Hepatocyte (in vitro differentiated cells): ENCODE results near the gene DPEP2NB. TPM values are rescaled to one million over a fixed set of nuclear protein-coding genes. Genes with fewer than 3 reads are reported as not detected.

ENCODE experiments used
- DNase-seq: peaks from one replicate; pipeline ENCODE4 v3.0.0-alpha.2; 2016; ENCODE audit warnings: low spot score
- H2AFZ ChIP-seq: fragments of 200-600 bp; sonication (generic); 2 replicates; pipeline ENCODE4 v1.6.0; 2016; ENCODE audit warnings: antibody characterized with exemption, mild to moderate bottlenecking
- H3K27ac ChIP-seq: fragments of 200-600 bp; sonication (generic); 2 replicates; pipeline ENCODE4 v1.5.1; 2016; ENCODE audit warnings: mild to moderate bottlenecking
- H3K27me3 ChIP-seq: fragments of 200-600 bp; sonication (generic); 2 replicates; pipeline ENCODE4 v1.6.1; 2016
- H3K36me3 ChIP-seq: fragments of 200-600 bp; sonication (generic); replicated peaks from 2 replicates; pipeline ENCODE4 v1.5.1; 2016; ENCODE audit warnings: low read depth; ENCODE audit not compliant: insufficient read depth
- H3K4me1 ChIP-seq: fragments of 200-600 bp; sonication (generic); 2 replicates; pipeline ENCODE4 v1.5.1; 2016; ENCODE audit warnings: mild to moderate bottlenecking, moderate library complexity; ENCODE audit not compliant: insufficient read depth
- H3K4me2 ChIP-seq: fragments of 200-600 bp; sonication (generic); 2 replicates; pipeline ENCODE4 v1.6.0; 2016
- H3K4me3 ChIP-seq: fragments of 200-600 bp; sonication (generic); 2 replicates; pipeline ENCODE4 v1.5.1; 2016; ENCODE audit warnings: mild to moderate bottlenecking
- H3K79me2 ChIP-seq: fragments of 200-600 bp; sonication (generic); 2 replicates; pipeline ENCODE4 v1.6.0; 2017; ENCODE audit warnings: mild to moderate bottlenecking
- H3K9me2 ChIP-seq: fragments of 200-600 bp; sonication (generic); replicated peaks from 2 replicates; pipeline ENCODE4 v1.6.0; 2017; ENCODE audit warnings: mild to moderate bottlenecking; ENCODE audit not compliant: insufficient read depth
- H3K9me3 ChIP-seq: fragments of 200-600 bp; sonication (generic); 2 replicates; pipeline ENCODE4 v1.5.1; 2016; ENCODE audit warnings: low read depth, mild to moderate bottlenecking
- H4K20me1 ChIP-seq: fragments of 200-600 bp; sonication (generic); 2 replicates; pipeline ENCODE4 v1.6.0; 2016; ENCODE audit warnings: mild to moderate bottlenecking; ENCODE audit not compliant: insufficient read depth, poor library complexity, severe bottlenecking
- EZH2 ChIP-seq: fragments of 200-600 bp; sonication (generic); IDR thresholded peaks from 2 replicates; pipeline ENCODE4 v1.6.1; 2016; ENCODE audit warnings: antibody characterized with exemption, mild to moderate bottlenecking, borderline replicate concordance
- EZH2phosphoT487 ChIP-seq: fragments of 200-600 bp; sonication (generic); IDR thresholded peaks from one replicate; pipeline ENCODE4 v1.6.1; 2018; ENCODE audit warnings: antibody characterized with exemption, mild to moderate bottlenecking, low read depth, moderate library complexity; ENCODE audit not compliant: unreplicated experiment, severe bottlenecking
- WGBS: methylation state at CpG from one replicate; pipeline ENCODE4 v1.1.6; 2016; ENCODE audit warnings: low lambda C conversion rate; ENCODE audit errors: missing lambda C conversion rate; 5-methylcytosine and 5-hydroxymethylcytosine counted together
- polyA plus RNA-seq: library from polyadenylated mRNA; unstranded; fragments of >200 nt; fragmentation: Nextera tagmentation; extraction: Ambion mirVana; gene quantifications from 2 replicates; pipeline ENCODE4 v1.2.1, GENCODE V29; 2016
- total RNA-seq: library from RNA; depleted of rRNA; stranded (reverse); fragments of >200 nt; gene quantifications from 2 replicates; pipeline ENCODE4 v1.2.3, GENCODE V29; 2014
- TF ChIP-seq, protein P1 (sequence below): fragments of 200-600 bp; sonication (generic); IDR thresholded peaks from 2 replicates; pipeline ENCODE4 v1.5.1; 2016; ENCODE audit warnings: antibody characterized with exemption, mild to moderate bottlenecking; ENCODE audit not compliant: poor library complexity

Gene DPEP2NB
- total and polyA plus RNA-seq, 2 experiments from 2014 or later: not detected

DNA sequence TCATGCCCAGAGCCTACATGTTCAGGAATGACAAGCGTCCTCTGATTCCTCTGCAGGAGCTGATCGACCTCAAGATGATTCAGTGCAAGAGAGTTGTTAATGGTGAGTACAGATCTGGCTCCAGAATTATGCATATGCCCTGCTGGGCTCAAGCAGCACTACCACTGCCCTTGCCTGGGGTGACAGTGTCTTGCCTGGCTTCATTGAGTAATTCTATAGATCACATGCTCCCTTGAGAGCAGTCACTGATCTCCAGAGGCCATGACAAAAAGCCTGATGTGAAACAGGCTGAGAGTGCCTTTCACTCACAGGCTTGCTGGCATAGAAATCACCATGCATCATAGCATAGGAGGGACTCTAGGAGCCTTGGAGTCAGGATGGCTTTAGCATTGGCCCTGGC, 33.7 kb upstream of the DPEP2NB start:
- 96% methylated on average over 2 of the region's 2 CpGs for WGBS
- Histone ChIP-seq H3K27ac (no peak overlapping the region), H3K36me3 (no peaks in the 10 kb centered on the region), H4K20me1 (no peaks in the 10 kb centered on the region), H3K4me3 (no peak overlapping the region), H3K9me2 (no peaks in the 10 kb centered on the region), H3K9me3 (no peaks in the 10 kb centered on the region), H3K27me3 (no peaks in the 10 kb centered on the region), H3K79me2 (no peaks in the 10 kb centered on the region), H3K4me1 (no peaks in the 10 kb centered on the region), H2AFZ (no peak overlapping the region), H3K4me2 (no peak overlapping the region)
- no peak for DNase-seq
- TF ChIP-seq EZH2phosphoT487: no peak
- TF ChIP-seq, protein P1, sequence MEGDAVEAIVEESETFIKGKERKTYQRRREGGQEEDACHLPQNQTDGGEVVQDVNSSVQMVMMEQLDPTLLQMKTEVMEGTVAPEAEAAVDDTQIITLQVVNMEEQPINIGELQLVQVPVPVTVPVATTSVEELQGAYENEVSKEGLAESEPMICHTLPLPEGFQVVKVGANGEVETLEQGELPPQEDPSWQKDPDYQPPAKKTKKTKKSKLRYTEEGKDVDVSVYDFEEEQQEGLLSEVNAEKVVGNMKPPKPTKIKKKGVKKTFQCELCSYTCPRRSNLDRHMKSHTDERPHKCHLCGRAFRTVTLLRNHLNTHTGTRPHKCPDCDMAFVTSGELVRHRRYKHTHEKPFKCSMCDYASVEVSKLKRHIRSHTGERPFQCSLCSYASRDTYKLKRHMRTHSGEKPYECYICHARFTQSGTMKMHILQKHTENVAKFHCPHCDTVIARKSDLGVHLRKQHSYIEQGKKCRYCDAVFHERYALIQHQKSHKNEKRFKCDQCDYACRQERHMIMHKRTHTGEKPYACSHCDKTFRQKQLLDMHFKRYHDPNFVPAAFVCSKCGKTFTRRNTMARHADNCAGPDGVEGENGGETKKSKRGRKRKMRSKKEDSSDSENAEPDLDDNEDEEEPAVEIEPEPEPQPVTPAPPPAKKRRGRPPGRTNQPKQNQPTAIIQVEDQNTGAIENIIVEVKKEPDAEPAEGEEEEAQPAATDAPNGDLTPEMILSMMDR: no peak
- TF ChIP-seq EZH2: no peak

DNA sequence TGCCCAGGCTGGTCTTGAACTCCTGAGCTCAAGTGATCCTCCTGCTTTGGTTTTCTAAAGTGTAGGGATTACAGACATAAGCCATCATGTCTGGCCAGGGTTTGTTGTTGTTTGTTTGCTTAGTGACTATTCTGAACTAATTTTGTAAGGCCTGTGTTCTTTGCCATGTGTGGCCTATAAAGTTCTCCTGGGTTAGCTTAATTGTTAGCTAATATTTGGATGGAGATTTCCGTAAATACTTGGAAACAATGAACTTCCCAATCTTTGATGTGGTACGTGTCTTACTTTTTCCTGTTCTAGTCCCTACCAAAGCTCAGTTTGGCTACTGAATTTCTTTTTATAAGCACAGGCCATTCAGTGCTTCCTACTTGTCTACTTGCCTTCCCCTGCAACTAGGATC, 32.3 kb upstream of the DPEP2NB start:
- no peaks in the 10 kb centered on the region for H3K4me1 ChIP-seq
- no peak overlapping the region for H2AFZ ChIP-seq
- no peaks in the 10 kb centered on the region for H3K9me2 ChIP-seq
- no peak overlapping the region for H3K27ac ChIP-seq
- H3K79me2 ChIP-seq: no peaks in the 10 kb centered on the region
- TF ChIP-seq, protein P1: no peak
- TF ChIP-seq EZH2 (no peak), EZH2phosphoT487 (no peak)
- no peaks in the 10 kb centered on the region for H4K20me1 ChIP-seq
- no peak overlapping the region for H3K4me3 ChIP-seq
- H3K27me3 ChIP-seq: no peaks in the 10 kb centered on the region
- H3K36me3 ChIP-seq: no peaks in the 10 kb centered on the region
- H3K9me3 ChIP-seq: no peaks in the 10 kb centered on the region
- no peak overlapping the region for H3K4me2 ChIP-seq
- WGBS: 86% methylated on average over 2 of the region's 2 CpGs
- DNase-seq: no peak

DNA sequence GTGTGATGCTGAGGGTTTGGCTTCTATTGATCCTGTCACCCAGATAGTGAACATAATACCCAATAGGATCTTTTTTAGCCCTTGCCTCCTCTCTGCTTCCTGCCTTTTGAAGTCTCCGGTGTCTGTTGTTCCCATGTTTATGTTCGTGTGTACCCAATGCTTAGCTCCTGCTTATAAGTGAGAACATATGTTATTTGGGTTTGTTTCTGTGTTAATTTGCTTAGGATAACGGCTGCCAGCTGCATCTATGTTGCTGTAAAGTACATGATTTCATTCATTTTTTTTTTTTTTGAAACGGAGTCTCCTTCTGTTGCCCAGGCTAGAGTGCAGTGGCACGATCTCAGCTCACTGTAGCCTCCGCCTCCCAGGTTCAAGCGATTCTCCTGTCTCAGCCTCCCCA, 30.4 kb upstream of the DPEP2NB start:
- Histone ChIP-seq H3K36me3 (no peaks in the 10 kb centered on the region), H3K27me3 (no peaks in the 10 kb centered on the region)

More for the DNA sequence above, 30.4 kb upstream of the DPEP2NB start:
- Histone ChIP-seq H3K79me2 (no peaks in the 10 kb centered on the region), H3K27ac (no peak overlapping the region), H4K20me1 (no peaks in the 10 kb centered on the region), H3K4me3 (no peak overlapping the region), H3K9me2 (no peaks in the 10 kb centered on the region), H2AFZ (no peak overlapping the region), H3K9me3 (no peaks in the 10 kb centered on the region), H3K4me2 (no peak overlapping the region), H3K4me1 (no peaks in the 10 kb centered on the region)
- no peak for DNase-seq
- TF ChIP-seq EZH2 (no peak), EZH2phosphoT487 (no peak)
- TF ChIP-seq, protein P1: no peak
- 72% methylated on average over 7 of the region's 7 CpGs for WGBS
